GM18511 (cell line): Measurements from ENCODE around the gene MYO3A.

Experiments
- ATAC-seq: cut with Tn5 transposase; IDR thresholded peaks from one replicate; pipeline ENCODE4 v1.9.1; 2021; ENCODE audit warnings: mild to moderate bottlenecking, moderate library complexity; ENCODE audit not compliant: unreplicated experiment

MYO3A gene, protein sequence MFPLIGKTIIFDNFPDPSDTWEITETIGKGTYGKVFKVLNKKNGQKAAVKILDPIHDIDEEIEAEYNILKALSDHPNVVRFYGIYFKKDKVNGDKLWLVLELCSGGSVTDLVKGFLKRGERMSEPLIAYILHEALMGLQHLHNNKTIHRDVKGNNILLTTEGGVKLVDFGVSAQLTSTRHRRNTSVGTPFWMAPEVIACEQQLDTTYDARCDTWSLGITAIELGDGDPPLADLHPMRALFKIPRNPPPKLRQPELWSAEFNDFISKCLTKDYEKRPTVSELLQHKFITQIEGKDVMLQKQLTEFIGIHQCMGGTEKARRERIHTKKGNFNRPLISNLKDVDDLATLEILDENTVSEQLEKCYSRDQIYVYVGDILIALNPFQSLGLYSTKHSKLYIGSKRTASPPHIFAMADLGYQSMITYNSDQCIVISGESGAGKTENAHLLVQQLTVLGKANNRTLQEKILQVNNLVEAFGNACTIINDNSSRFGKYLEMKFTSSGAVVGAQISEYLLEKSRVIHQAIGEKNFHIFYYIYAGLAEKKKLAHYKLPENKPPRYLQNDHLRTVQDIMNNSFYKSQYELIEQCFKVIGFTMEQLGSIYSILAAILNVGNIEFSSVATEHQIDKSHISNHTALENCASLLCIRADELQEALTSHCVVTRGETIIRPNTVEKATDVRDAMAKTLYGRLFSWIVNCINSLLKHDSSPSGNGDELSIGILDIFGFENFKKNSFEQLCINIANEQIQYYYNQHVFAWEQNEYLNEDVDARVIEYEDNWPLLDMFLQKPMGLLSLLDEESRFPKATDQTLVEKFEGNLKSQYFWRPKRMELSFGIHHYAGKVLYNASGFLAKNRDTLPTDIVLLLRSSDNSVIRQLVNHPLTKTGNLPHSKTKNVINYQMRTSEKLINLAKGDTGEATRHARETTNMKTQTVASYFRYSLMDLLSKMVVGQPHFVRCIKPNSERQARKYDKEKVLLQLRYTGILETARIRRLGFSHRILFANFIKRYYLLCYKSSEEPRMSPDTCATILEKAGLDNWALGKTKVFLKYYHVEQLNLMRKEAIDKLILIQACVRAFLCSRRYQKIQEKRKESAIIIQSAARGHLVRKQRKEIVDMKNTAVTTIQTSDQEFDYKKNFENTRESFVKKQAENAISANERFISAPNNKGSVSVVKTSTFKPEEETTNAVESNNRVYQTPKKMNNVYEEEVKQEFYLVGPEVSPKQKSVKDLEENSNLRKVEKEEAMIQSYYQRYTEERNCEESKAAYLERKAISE (N-terminal part only)

DNA sequence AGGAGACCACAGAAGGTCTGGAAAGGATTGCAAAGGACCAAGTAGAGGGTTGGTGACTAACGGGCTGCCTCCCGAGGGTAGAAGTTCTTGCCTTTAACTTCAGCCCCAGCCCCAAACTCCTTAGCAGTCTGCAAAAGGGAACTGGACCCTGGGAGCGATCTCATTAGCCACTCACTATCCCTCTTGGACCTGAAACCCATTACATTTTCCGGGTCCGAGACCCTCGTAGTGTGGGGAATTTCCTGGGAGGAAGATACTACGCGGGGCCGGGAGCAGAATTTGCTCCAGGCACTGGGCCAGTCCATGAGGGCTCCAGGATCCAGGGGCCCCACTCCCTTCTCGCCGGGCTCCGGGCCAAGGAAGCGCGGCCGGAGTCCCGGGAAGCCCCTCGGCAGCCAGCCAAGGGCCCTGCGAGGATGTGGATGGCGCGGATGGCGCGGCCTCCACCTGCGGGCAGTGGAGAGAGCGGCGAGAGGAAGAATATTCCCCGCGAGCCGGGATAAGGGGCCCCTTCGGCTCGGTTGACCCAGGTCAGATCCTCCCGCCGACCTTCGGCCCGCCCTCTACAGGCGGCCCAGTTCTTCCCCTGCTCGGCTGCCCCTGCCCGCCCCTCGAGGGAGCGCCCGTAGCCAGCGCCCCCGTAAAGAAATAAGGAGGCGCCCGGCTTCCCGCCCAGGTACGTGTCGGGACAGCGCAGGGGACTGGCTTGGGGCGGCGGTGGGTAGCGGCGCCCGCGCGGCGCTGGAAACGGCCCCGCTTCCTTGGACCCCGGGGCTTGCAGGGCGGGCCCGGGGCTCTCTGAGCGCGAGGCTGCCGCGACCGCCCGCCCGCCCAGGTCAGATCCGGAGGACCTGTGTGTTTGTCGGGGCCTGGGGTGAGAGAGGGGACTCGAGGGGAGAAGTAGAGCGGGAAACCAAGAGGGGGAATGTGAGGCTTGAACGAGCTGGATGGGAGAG lies at the start of gene MYO3A:
TSS of gene MYO3A (plus strand) at position 577 of the 956 bp plus-strand sequence. CDS start 17,882 bp downstream, outside the sequence.
- ATAC-seq, result peak; percentile 26

DNA sequence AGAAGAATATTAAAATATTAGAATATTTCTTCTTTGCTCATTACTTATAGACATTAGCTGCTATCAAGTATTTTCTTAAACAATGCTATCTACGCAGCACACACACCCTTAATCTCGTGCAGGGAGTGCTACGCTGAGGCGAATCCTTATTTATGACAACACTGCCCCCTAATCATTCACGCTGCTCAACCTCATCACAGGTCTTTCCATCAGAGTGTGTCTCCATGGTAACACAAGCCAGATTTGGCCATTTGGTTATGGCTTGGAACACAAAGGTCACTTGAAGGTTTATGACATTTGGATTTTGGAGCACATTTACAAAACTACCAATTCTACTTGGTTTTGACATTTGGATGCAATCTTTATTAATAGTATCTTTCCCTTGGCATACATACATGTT lies 45.4 kb upstream of the MYO3A start:
- no peak for ATAC-seq

DNA sequence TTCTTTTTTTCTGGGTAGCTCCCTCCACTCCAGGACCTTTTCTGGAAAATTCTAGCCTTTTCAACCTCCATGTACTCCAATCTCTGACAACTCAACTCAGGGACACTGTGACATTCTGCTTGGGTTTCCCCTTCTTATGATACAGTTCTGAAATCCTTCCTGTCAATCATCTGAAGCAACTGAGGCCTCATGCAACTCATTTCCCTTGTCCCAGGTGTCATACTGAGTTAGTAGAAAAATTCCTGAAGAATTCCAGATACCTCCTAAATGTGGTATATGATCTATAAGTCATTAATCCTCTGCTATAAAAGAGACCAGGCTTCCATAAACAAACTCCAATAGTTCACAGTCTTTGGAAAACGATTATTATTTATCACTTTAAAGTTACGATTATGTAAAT lies 43.0 kb upstream of the MYO3A start:
- ATAC-seq, result no peak

DNA sequence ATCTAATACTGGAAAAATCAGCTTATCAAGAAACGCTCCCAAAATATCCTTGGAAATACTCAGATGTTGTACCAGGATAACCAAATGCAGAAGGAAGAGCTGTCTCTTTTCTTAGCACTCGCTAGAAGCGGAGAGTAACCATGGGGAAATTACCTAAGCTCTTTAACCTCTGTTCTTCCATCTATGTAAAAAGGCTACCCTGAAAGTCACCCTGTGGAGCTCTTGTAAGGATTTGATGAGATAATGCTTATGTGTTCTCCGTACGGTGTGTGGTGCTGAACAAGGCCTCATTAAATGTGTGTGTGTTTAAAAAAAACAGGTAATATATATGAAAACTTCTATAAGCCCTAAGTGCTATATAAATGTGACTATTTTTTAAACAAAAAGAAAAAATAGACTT lies 38.2 kb upstream of the MYO3A start:
- ATAC-seq, result no peak

DNA sequence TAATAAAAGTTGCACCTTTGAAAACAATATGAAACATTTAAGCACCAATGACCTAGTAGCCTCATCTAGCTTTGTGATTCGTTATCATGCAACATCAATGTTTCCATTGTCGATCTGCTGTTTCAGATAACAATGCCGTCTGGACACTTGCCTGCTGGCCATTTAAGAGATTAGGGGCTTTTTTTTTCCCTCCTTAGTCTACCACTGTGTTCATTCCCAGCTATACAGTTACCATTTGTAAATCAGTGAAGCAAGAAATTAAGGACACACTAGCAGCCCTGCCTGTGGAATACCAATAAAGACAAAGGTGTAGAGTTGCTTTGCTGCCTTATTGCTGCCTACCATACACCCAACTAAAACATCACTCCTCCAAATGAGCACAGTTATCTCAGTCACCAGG lies 37.6 kb upstream of the MYO3A start:
- ATAC-seq, result no peak

DNA sequence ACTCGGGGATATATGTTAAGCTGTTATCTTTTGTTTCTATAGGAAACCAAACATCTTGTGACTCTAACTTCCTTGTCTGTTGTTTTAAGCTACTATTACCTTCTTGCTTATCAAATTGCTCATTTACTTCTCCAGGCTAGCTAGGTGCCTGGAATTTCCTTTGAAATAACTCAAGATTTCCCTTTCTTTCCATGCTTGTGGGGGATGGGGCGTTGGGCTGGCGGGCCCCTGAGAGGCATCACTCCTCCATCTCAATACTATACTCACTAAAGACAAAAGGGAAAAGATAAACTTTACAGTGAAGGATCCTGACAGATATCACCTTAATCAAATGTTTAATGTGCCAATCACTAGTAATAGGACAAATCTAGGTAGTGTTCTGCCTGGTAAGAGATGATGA lies 34.7 kb upstream of the MYO3A start:
- ATAC-seq, result no peak

DNA sequence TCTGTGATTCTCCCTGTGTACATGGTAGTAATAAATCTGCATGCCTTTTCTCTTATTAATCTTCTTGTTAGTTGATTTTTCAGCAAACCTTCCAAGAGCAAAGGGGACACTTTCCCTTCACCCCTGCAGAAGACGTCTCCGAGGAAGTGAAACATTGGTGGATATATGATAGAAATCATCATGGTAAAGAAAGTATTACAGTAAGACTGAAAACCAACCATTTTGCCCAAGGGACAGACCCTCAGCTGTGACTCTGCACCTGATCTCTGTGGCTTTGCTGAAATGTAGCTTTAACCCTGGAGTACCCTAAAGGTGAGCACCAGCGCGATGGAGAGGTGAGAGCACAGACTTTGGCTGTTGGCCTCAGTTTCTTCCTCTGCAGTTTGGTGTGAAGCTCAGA lies 32.8 kb upstream of the MYO3A start:
- peak; percentile 53 for ATAC-seq

DNA sequence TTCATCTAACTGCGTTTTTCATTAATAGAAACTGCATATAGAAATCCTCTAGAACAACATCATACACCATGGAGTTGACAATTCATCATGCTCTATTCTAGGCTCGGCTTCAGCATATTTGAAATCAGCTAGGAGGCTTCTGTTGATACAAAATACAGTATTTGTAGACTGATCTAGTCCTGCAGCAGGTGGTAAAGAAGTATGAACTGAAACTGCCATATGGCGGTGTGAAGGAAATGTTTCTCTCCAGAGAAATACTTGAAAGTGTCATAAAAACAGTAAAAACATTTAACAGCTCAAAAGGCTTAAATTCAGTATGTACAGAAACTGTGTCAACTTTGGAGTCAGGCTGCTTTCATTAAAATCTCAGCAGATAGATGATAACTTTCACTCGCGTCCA lies 32.0 kb upstream of the MYO3A start:
- ATAC-seq, result peak; percentile 80

DNA sequence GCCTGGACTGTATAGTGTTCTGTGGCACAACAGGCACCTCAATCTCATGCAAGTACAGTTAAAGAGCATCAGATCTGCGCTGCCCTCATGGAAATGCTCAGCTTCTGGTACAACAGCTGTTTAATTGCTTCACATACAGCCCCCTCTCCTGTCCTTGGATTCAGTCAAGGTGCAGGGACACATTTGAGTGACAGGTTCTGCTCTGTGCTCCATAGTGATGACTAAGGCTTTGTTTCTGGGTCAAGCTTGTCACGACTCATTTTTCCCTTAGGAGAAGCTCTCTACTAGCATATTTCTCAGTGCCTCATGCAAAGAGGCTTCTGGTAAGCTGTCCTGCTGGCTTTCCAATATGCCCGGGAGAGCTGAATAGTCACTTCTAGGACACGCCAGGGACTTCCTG lies 26.8 kb upstream of the MYO3A start:
- ATAC-seq, result no peak

DNA sequence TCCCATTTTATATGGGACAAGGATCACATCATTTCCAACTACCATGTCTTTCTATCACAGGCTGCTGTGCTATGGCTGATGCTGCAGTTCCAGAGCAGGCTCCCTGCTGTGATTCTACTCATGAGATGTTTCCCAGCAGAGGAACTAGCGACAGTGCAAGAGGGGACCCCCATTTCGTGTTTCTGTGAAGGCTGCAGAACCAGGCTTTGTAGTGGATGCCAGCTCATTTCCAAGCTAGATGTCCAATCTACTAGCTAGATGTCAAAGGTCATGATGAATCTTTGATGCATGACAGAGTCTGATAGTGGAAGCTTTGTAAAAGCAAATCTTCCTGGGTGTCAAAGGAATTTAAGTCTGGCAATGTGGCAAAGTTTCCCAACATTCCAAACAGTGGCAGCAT lies 21.2 kb upstream of the MYO3A start:
- ATAC-seq, result no peak

DNA sequence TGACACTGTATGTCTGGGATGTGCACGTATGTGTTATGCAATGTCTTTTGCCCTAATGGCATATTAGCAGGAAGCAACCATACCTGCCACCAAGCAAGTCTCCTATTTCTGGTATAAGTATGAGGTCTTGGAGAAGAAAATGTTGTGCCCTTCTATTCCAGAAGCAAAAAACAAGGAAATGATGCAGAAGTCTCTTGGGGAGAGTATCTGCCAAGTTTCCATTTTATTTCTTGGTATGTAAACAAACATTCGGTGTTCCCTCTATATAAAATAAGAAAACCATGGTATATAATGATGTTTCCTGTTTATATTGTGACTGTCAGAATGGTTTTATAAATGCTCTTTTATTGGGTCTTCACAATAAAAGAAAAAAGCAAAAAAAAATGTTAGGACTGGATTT lies 19.3 kb upstream of the MYO3A start:
- no peak for ATAC-seq

DNA sequence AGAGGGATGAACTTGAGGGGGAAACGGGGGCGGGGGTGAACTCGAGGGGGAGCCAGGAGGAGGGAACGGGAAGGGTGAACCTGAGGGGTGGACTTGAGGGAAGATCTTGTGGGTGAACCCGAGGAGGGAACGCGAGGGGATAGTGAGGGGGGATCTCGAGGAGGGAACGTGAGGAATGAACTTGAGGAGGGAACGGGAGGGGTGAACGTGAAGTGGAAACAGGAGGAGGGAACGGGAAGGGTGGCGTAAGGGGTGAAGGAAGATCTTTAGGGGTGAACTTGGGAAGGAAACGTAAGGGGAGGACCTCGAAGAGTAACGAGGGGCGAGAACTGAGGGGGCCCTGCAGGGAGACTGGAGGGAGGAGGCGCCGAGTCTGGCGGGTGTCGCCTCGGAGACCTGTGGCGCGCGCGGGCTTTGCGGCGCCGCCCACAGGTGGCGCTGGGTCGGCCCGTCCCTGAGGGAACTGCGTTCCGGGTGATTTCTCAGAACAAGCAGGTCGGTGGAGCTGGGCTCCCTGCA lies 651 bp downstream of the MYO3A start:
- peak; percentile 74 for ATAC-seq

DNA sequence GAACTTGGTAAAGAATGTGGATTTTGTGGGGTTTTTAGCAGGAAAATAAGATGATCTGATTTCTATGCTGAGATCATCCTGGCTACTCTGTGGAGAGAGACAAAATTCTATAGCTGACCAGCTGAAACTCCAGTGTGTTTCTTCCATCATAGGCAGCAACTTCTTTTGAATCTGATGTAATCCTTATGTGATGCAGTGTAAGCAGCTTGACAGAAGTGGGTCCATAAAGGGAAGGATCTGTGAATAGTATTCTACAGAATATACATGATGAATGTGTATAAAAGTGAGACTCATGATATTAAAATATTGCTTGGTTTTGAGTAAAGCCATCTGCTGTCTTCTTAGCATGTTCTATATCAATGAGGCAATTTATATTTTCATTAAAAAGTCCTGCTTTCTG lies 4.4 kb downstream of the MYO3A start:
- no peak for ATAC-seq

DNA sequence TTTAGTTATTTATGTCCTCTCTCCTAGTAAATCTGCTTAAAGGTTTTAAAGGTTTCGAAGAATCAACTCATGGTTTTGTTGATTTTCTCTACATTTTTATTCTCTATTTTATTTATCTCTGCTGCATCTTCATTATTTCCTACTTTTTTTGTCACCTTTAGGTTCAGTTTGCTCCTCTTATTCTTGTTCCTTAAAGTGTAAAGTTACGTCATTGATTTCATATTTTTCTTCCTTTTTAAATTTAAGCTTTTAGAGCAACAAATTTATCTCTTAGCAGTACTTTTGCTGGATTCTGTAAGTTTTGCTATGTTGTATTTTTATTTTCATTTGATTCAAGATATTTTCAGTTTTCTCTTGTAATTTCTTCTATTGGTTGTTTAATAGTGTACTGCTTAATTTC lies 10.7 kb downstream of the MYO3A start:
- ATAC-seq, result no peak

DNA sequence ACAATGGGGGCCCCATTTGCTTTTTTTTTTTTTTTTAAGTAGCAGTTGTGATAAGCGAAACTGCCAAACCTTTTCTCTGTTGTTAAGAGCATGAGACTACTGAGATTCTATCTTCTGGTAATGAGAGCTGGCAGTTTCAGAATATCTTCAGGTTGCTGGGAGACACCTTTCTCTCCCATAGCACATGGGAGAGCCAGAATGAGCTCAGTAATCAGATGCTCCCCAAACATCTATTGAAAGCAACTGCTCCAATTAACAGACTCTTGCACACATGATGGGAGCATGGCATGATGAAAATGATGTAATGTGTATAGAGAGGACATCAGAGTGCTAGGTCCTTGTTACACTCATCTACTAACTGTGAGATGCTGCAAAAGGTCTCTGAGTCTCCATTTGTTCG lies 18.8 kb downstream of the MYO3A start:
- no peak for ATAC-seq

DNA sequence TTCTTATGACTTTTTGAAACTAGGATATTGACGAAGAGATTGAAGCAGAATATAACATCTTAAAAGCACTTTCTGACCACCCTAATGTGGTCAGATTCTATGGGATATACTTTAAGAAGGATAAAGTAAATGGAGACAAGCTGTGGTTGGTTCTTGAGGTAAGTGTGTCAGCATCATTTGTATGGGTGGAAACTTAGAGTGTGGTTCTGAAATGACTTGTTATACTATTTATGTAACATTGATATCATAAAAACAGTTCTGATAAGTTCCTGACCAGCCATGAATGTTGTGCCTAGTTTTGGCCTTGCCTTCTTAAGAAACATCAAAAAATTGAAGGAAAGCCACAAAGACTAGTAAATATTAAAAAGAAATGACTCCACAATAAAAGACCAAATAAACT lies 20.8 kb downstream of the MYO3A start:
- ATAC-seq, result no peak

DNA sequence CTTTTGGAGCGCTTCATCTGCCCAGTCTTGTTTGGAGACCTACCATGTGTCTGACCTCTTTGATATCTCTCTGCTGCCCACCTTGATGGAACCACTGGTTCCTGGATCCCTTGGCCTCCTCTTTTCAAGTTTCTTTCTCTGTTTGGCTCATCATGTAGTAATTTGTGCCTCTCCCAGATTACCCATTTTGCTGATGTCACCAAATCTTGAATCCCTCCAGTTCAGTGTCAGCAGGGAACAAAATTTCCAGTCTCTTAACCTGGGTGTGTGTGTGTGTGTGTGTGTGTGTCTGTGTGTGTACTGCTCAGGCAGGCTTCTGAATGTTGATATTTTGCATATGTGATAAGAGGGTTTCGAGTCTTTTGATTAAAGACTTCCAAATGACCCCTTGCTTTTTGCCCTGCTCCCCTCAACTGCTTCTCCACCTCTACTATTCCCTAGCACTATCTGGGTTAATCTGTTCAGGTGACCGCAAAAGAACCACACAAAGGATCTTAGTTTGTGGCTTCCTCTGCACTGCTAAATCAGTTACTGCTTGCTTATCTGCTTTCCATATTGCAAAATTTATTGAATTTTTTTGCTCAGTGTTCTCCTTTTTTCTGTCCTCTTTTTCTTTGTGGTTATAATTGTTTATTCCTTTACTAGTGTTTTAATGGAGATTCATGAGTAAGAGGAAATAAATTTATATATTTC lies 25.7 kb downstream of the MYO3A start:
- ATAC-seq, result no peak

DNA sequence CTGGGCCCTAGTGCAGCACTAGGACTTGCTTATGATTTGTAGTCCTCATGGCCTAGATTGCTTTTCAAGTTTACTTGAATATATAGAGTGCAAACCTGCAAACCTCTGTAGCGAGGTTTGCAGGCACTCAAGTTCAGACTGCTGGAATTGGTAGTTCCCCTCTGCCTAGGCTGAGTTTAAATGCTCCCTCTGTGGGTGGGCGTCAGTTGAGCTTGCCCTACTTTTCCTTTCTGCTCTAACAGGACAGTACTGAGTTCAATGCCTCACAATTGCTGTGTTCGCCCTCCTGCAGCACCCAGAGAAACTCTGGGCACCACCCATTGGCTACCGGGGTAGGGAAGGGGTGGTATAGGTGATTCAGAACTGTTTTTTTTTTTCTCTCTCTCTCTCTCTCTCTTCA lies 31.6 kb downstream of the MYO3A start:
- no peak for ATAC-seq

DNA sequence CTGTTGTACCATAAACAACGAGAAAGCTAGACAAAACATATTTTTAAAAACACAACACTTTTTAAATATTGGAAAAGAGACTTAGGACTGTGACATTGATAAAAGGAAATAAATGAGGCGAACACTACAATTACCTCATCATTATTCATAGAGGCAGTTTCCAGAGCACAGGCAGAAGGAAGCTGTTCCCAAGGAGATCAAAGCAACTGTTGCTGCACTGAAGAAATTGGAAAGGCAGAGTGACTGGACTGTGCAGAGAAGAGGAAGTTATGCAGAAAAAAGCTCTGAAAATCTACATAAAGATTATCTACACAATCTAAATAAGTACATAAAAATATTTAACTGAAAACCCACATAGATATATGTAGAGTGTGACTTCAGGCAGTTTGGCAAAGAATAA lies 32.8 kb downstream of the MYO3A start:
- ATAC-seq, result no peak
